ENCODE results near the gene FOXS1. TPM values are rescaled to one million over a fixed set of nuclear protein-coding genes. Genes with fewer than 3 reads are reported as not detected.

FOXS1 gene
- polyA plus RNA-seq, 1 of the 3 experiments (the other 2 are of a cell fraction), result 0.99 TPM

GRCh38 chr20:31817461-31817860 lies 27.9 kb downstream of the FOXS1 start:
- DNase-seq, result no peak
- TF ChIP-seq EZH2phosphoT487 (IDR thresholded peaks at IDR 0.05; ENCODE audit: borderline replicate concordance, low read depth) (no peak), JUND (IDR thresholded peaks at IDR 0.05) (no peak), RFX5 (IDR thresholded peaks at IDR 0.05; ENCODE audit: low read length) (no peak), CHD2 (IDR thresholded peaks at IDR 0.05; ENCODE audit: low read length, partially characterized antibody) (no peak), USF2 (IDR thresholded peaks at IDR 0.05; ENCODE audit: borderline replicate concordance, low read depth, low read length) (no peak), MXI1 (IDR thresholded peaks at IDR 0.05; ENCODE audit: low read depth, low read length) (no peak), TEAD4 (IDR thresholded peaks at IDR 0.05; ENCODE audit: borderline replicate concordance, insufficient read depth) (no peak), RAD21 (IDR thresholded peaks at IDR 0.05; ENCODE audit: low read length) (no peak), USF1 (IDR thresholded peaks at IDR 0.05; ENCODE audit: borderline replicate concordance, low read depth) (no peak), GABPA (IDR thresholded peaks at IDR 0.05; ENCODE audit: low read depth) (no peak), FOXM1 (IDR thresholded peaks at IDR 0.05; ENCODE audit: low read depth) (no peak), POLR2AphosphoS5 (IDR thresholded peaks at IDR 0.05; ENCODE audit: low read depth, low read length) (no peak), ZBTB33 (IDR thresholded peaks at IDR 0.05; ENCODE audit: borderline replicate concordance, low read depth) (no peak), FOSL2 (IDR thresholded peaks at IDR 0.05; ENCODE audit: borderline replicate concordance, low read depth) (no peak), GATA2 (CRISPR knock-in tag; IDR thresholded peaks at IDR 0.05) (no peak), MAX (IDR thresholded peaks at IDR 0.05; ENCODE audit: low read depth) (no peak), MEF2A (IDR thresholded peaks at IDR 0.05; ENCODE audit: borderline replicate concordance, low read depth) (no peak), NFIC (IDR thresholded peaks at IDR 0.05; ENCODE audit: borderline replicate concordance) (no peak)
- Histone ChIP-seq H3K36me3 (replicated peaks in 1 of 2; ENCODE audit: control insufficient read depth in 1 of 2, insufficient read depth in 2 of 2, low read length in 1 of 2) (no peaks in the 10 kb centered on the region), H3K27me3 (ENCODE audit: insufficient read depth) (no peaks in the 10 kb centered on the region), H3K9me3 (no peaks in the 10 kb centered on the region), H4K20me1 (ENCODE audit: insufficient read depth) (no peaks in the 10 kb centered on the region), H3K4me2 (no peak overlapping the region), H3F3A (replicated peaks; ENCODE audit: insufficient read depth) (peaks cover 11% of the 10 kb centered on the region), H3K27ac (ENCODE audit: low read depth in 2 of 2, low read length in 1 of 2) (no peak overlapping the region), H3K9me2 (no peaks in the 10 kb centered on the region), H3K4me1 (ENCODE audit: control insufficient read depth in 1 of 2, insufficient read depth in 2 of 2, low read depth in 1 of 2, low read length in 1 of 2) (peaks cover 0 to 15% of the 10 kb centered on the region in 2 experiments; a peak in 2 of 4 replicates), H3K9ac (no peak overlapping the region), H3K79me2 (ENCODE audit: insufficient read depth) (no peaks in the 10 kb centered on the region), H2AFZ (ENCODE audit: low read depth) (no peak overlapping the region), H3K4me3 (ENCODE audit: low read depth in 2 of 2, low read length in 1 of 2) (no peak overlapping the region)
- WGBS (ENCODE audit: low lambda C conversion rate), result 93% methylated on average over 5 of the region's 5 CpGs
- ChIA-PET CTCF (interaction anchor here (0.8 to 3.4 kb wide), 8 partner anchors 15 to 274 kb away, joined by 3 to 20 read pairs (median 8); partner anchors contain the start of gene PDRG1), POLR2A (no interaction called here)
